ENCODE measurements around the gene CIROP. TPM values are rescaled to one million over a fixed set of nuclear protein-coding genes. Genes with fewer than 3 reads are reported as not detected.

Gene CIROP
- total RNA-seq, 1 donor from 2014 or later, result not detected

DNA sequence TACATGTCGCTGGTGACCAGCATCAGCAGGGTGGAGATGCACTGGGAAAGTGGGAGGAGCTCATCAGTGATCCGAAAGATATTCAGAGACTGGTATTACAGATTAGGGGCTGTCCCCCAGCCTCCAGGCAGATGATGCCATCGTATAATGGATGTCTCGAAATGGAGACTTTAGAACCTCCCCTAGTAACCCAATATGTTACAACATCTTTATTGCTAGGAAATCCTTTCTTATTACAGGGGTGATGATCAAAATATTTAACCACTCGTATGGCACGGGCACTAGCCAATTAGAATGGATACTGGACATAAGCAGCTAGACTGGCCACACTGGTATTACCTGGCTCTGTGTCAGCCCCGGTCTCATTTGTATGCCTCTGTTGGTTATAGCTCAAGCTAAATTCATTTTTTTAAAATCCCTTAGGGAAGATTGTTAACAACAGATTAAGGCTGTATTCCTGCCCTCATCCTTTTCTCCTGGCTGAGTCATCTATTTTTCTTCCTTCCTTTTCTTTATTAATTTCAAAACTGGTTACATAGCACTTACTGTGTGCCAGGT is 25.0 kb upstream of the CIROP start:
- Mint-ChIP-seq H3K4me3 (no peak overlapping the region), H3K9me3 (no peaks in the 10 kb centered on the region), H3K27ac (no peak overlapping the region), H3K27me3 (no peaks in the 10 kb centered on the region), H3K4me1 (peaks cover 14% of the 10 kb centered on the region), H3K36me3 (ENCODE audit: low read depth) (no peaks in the 10 kb centered on the region)
- ChIA-PET CTCF (interaction anchor here (2.5 kb wide), 1 partner anchor 9 kb away, joined by 12 read pairs; no protein-coding TSS in a partner anchor), POLR2A (interaction anchor here (0.9 kb wide), 1 partner anchor 9 kb away, joined by 3 read pairs; no protein-coding TSS in a partner anchor)
- DNase-seq (no peak), ATAC-seq (ENCODE audit: low read depth) (no peak)
- intact Hi-C loops (cut with micrococcal nuclease), result loop anchor here (10.0 kb wide), 1 partner anchor 335 kb away; the partner anchor contains the start of gene NGDN
- TF ChIP-seq CTCF (IDR thresholded peaks at IDR 0.05), result no peak

- no peaks in the 10 kb centered on the region for H3K27me3 Mint-ChIP-seq
- DNase-seq, result no peak
- TF ChIP-seq CTCF (IDR thresholded peaks at IDR 0.05), result no peak
- intact Hi-C loops (cut with micrococcal nuclease), result loop anchor here (10.0 kb wide), 1 partner anchor 336 kb away; the partner anchor contains the start of gene NGDN
- peaks cover 14% of the 10 kb centered on the region for H3K4me1 Mint-ChIP-seq
- ChIA-PET CTCF (interaction anchor here (0.7 to 2.5 kb wide), 2 partner anchors 8 to 1143 kb away, joined by 4 to 12 read pairs; no protein-coding TSS in a partner anchor), POLR2A (interaction anchor here (0.9 kb wide), 1 partner anchor 8 kb away, joined by 3 read pairs; no protein-coding TSS in a partner anchor)
- H3K36me3 Mint-ChIP-seq (ENCODE audit: low read depth), result no peaks in the 10 kb centered on the region
- no peaks in the 10 kb centered on the region for H3K9me3 Mint-ChIP-seq
- no peak overlapping the region for H3K4me3 Mint-ChIP-seq
- no peak for ATAC-seq (ENCODE audit: low read depth)
- H3K27ac Mint-ChIP-seq, result no peak overlapping the region
These were observed 24.4 kb upstream of the CIROP start for GRCh38 chr14:23128969-23129758.

DNA sequence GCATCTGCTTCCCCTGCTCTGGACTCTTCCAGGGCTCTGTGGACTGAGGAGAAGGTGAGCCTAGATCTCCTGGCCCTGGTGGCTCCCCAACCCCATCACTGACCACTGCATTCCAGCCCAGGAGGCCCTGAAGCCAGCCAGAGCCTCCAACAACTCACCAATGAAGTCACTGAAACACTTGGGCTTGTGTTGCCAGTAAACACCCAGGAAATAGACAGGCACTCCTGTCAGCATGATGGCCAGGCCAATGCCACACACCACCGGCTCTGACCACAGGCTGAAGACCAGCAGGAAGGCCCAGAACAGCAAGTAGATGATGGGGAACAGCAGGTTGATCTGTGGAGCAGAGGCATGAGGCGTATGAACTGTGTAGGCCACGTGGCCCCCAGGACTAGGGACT is 23.1 kb upstream of the CIROP start:
- Mint-ChIP-seq H3K4me3 (no peak overlapping the region), H3K4me1 (peaks cover 14% of the 10 kb centered on the region), H3K27ac (no peak overlapping the region), H3K27me3 (no peaks in the 10 kb centered on the region), H3K36me3 (ENCODE audit: low read depth) (no peaks in the 10 kb centered on the region), H3K9me3 (no peaks in the 10 kb centered on the region)
- POLR2A ChIA-PET, result no interaction called here
- CTCF ChIA-PET, result no interaction called here
- no peak for DNase-seq
- no peak for ATAC-seq (ENCODE audit: low read depth)
- TF ChIP-seq CTCF (IDR thresholded peaks at IDR 0.05), result no peak
- intact Hi-C loops (cut with micrococcal nuclease), result loop anchor here (10.0 kb wide), 1 partner anchor 337 kb away; the partner anchor contains the start of gene NGDN

DNA sequence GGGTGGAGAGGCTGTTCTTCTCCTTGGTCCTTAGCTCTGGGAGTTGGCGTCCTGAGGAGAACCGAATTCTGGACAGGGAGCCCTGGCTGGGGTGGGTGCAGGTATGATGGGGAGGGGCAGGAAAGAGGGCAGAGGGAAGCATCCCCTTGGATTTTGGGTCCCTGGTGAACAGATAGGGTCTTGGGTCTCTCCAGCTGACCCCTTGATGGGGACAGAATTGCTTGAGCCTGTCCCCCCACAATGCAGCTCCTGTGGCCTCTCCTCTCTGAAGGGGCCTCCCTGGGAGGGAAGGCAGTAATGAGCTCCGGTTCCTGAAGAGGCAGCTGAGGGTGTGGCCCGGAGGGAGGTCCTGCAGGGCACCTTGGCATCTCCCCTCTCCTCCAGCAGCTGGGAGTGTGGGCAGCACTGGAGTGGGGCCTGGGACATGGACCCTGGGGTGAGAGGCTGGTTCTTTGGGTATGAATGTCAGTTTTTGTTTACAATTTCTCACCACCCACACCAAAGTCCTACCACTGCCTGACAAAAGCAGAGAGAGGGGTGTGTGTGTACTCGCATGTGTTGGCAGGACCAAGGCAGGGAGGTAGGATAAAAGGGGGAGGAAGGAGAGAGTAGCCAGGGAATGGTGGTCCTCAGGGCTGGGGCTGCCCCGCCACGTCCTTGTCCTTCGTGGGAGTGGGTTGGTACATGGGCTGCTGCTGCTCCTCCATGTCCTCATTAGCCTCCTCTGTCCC is 21.9 kb upstream of the CIROP start:
- H3K9me3 Mint-ChIP-seq, result no peaks in the 10 kb centered on the region
- DNase-seq (no peak), ATAC-seq (ENCODE audit: low read depth) (no peak)
- no peak overlapping the region for H3K27ac Mint-ChIP-seq
- CTCF ChIA-PET, result no interaction called here
- no peaks in the 10 kb centered on the region for H3K36me3 Mint-ChIP-seq (ENCODE audit: low read depth)
- peaks cover 21% of the 10 kb centered on the region for H3K4me1 Mint-ChIP-seq
- intact Hi-C loops (cut with micrococcal nuclease), result loop anchor here (10.0 kb wide), 1 partner anchor 338 kb away; the partner anchor contains the start of gene NGDN
- H3K4me3 Mint-ChIP-seq, result no peak overlapping the region
- POLR2A ChIA-PET, result no interaction called here
- TF ChIP-seq CTCF (IDR thresholded peaks at IDR 0.05), result no peak
- H3K27me3 Mint-ChIP-seq, result no peaks in the 10 kb centered on the region
